Psoas muscle (tissue), 8 donors: ENCODE results near the gene IGSF11. TPM values are rescaled to one million over a fixed set of nuclear protein-coding genes. Genes with fewer than 3 reads are reported as not detected.

Experiments used
- ATAC-seq, 4 donors: fragments of 200-7000 bp; cut with Tn5 transposase; one replicate each; pipeline ENCODE4 v1.9.1; 2020; ENCODE audit warnings: moderate library complexity in 3 of 4, mild to moderate bottlenecking in 2 of 4
- DNase-seq, 2 donors: peaks; one replicate each; pipeline ENCODE4 v3.0.0-alpha.2; 2020
- H3K27ac ChIP-seq: fragments of 200-600 bp; one replicate; pipeline ENCODE4 v1.8.0; 2022
- H3K27me3 ChIP-seq, 3 donors: fragments of 200-600 bp in 1 of 3; one replicate each; pipeline versions ENCODE4 v1.6.1 to v1.8.0; 2013 to 2022; ENCODE audit warnings: low read length in 2 of 3, mild to moderate bottlenecking in 2 of 3, moderate library complexity in 1 of 3; ENCODE audit not compliant: insufficient read depth in 3 of 3
- H3K36me3 ChIP-seq, 2 donors: fragments of 200-600 bp in 1 of 2; one replicate each; pipeline versions ENCODE4 v1.6.1 to v1.8.0; 2013 to 2022; ENCODE audit warnings: low read depth in 1 of 2, mild to moderate bottlenecking in 1 of 2, moderate library complexity in 1 of 2; ENCODE audit not compliant: insufficient read depth in 1 of 2
- H3K4me1 ChIP-seq: fragments of 200-600 bp; one replicate; pipeline ENCODE4 v1.8.0; 2022
- H3K4me3 ChIP-seq: fragments of 200-600 bp; one replicate; pipeline ENCODE4 v1.8.0; 2022; ENCODE audit warnings: mild to moderate bottlenecking
- H3K9me3 ChIP-seq: fragments of 200-600 bp; one replicate; pipeline ENCODE4 v1.8.0; 2022
- WGBS, 3 donors: extraction: QIAGEN DNeasy Blood & Tissue Kit; methylation state at CpG; one replicate each; pipeline versions ENCODE4 v1.1.6 to v1.1.7; 2013; 5-methylcytosine and 5-hydroxymethylcytosine counted together
- intact Hi-C, 2 donors: fragments of 100-400 bp; cut with DNase I; formaldehyde crosslinking; loops; one replicate each; pipeline versions ENCODE4 v1.11.0 to v1.14.2; 2022
- polyA plus RNA-seq, 3 donors: library from polyadenylated mRNA; stranded (reverse); fragments of 200-250 nt; gene quantifications; one replicate each; pipeline ENCODE4 v1.2.3, GENCODE V29; 2013
- total RNA-seq, 4 donors: library from RNA; stranded (reverse); fragmentation: NEBNext Ultra II Directional in 2 of 4; extraction: Animal tissue kit (Norgen Biotek cat#: 25700) in 2 of 4; gene quantifications; one replicate each; pipeline versions ENCODE4 v1.2.1 to v1.2.4, GENCODE V29; 2021 to 2023
- TF ChIP-seq, protein P1 (sequence below): fragments of 200-600 bp; IDR thresholded peaks from one replicate; pipeline ENCODE4 v1.8.0; 2022; ENCODE audit warnings: antibody characterized with exemption
- donor health status: healthy with polysubstance abuse.
- donor health status: DM: no; HTN: no; CAD: no; lungs with moderate emphysema.
- donor health status: Bipolar disorder and iron deficiency.
- donor health status: healthy.
- donor health status: DM: yes; HTN: yes; CAD: no.
- donor health status: DM: no; HTN: no; CAD: no.
- donor health status: DM: no; HTN: no; CAD: no.
- donor health status: DM: yes; HTN: yes; CAD: no.

The IGSF11 gene
- total and polyA plus RNA-seq, 7 donors: 0.23 to 8.5 (median 4.3) TPM

DNA sequence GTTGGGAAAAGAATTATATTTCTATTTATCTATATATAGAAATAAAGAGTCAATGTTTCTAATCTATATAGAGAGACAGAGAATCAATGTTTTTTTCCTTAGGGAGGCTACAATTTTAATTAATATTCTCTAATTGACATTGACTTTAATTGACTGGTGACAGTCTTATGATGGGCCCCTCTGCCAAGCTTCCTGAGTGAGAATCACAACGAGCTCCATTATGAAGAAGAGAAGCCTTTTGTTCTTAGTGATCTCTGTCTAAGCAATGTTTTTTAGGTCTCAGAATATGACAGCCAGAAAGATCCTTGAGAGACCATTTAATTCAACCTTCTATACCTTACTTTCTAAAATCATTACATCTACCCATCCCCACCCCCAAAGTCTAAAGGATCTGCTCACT is 70.9 kb downstream of the IGSF11 start:
- no peaks in the 10 kb centered on the region for H3K9me3 ChIP-seq
- no peaks in the 10 kb centered on the region for H3K27me3 ChIP-seq
- no peak for ATAC-seq
- peaks cover 19% of the 10 kb centered on the region for H3K4me1 ChIP-seq
- 62 to 70% (median 65%) methylated on average over 1 of the region's 1 CpG for WGBS, 3 donors
- no peak overlapping the region for H3K27ac ChIP-seq
- H3K36me3 ChIP-seq: no peaks in the 10 kb centered on the region
- TF ChIP-seq, protein P1, sequence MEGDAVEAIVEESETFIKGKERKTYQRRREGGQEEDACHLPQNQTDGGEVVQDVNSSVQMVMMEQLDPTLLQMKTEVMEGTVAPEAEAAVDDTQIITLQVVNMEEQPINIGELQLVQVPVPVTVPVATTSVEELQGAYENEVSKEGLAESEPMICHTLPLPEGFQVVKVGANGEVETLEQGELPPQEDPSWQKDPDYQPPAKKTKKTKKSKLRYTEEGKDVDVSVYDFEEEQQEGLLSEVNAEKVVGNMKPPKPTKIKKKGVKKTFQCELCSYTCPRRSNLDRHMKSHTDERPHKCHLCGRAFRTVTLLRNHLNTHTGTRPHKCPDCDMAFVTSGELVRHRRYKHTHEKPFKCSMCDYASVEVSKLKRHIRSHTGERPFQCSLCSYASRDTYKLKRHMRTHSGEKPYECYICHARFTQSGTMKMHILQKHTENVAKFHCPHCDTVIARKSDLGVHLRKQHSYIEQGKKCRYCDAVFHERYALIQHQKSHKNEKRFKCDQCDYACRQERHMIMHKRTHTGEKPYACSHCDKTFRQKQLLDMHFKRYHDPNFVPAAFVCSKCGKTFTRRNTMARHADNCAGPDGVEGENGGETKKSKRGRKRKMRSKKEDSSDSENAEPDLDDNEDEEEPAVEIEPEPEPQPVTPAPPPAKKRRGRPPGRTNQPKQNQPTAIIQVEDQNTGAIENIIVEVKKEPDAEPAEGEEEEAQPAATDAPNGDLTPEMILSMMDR: no peak
- intact Hi-C loops: no loop called here
- DNase-seq: no peak
- no peak overlapping the region for H3K4me3 ChIP-seq

DNA sequence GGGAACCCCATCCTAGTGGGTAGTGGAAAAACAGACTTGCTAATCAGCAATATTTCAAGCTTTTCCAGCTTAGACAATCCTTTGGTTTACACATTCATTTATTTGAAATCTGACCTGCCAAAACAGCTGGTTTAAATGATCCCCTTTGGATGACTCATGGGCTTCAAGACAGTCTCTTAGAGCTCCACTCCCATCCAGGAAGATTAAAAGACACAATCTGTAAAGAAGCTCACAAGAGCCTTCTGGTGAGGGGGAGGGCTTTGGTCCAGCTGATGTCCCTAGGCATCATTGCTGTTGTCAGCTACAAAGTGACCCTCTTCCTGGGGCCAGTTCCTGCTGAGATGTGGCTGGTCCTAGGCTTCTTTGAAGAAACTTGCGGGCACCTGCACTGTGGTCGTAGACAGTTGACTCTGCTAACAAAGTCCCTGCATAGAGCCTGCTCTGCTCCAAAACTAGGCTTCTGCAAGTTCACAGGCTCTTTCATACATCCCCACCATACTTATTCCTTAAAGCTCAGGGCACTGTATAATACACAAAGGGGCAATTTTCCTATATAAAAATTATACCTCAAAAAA is 73.7 kb downstream of the IGSF11 start:
- intact Hi-C loops: no loop called here
- Histone ChIP-seq H3K36me3 (no peaks in the 10 kb centered on the region), H3K9me3 (no peaks in the 10 kb centered on the region), H3K27me3 (no peaks in the 10 kb centered on the region), H3K27ac (no peak overlapping the region), H3K4me1 (peaks cover 10% of the 10 kb centered on the region), H3K4me3 (no peak overlapping the region)
- ATAC-seq (peak; percentile 56 to 70 (median 66)), DNase-seq (no peak)
- TF ChIP-seq, protein P1: no peak
- 83 to 93% (median 88%) methylated on average over 2 of the region's 2 CpGs for WGBS, 3 donors

DNA sequence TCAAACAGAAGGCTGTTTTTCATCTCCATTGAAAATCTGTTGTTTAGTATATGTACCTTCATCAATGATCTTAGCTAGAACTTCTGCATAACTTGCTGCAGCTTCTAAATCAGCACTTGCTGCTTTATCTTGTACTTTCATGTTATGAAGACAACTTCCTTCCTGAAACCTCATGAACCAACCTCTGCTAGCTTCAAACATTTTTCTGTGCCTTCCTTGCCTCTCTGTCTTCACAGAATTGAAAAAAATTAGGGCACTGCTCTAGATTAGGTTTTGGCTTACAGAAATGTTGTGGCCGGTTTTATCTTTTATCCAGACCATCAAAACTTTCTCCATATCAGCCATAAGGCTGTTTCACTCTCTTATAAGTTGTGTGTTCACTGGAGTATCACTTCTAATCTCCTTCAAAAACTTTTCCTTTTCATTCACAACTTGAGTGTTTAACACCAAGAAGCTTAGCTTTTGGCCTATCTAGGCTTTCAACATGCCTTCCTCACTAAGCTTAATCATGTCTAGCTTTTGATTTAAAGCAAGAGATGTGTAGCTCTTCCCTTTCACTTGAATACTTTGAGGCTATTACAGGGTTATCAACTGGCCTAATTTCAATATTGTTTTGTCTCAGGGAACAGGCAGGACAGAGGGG is 78.6 kb downstream of the IGSF11 start:
- Histone ChIP-seq H3K27me3 (no peaks in the 10 kb centered on the region), H3K36me3 (no peaks in the 10 kb centered on the region), H3K9me3 (no peaks in the 10 kb centered on the region), H3K4me3 (no peak overlapping the region), H3K27ac (no peak overlapping the region), H3K4me1 (peaks cover 6% of the 10 kb centered on the region)
- WGBS, 3 donors: 78 to 91% (median 85%) methylated on average over 1 of the region's 1 CpG
- DNase-seq: no peak
- intact Hi-C loops: no loop called here
- TF ChIP-seq, protein P1: no peak
- ATAC-seq: no peak

DNA sequence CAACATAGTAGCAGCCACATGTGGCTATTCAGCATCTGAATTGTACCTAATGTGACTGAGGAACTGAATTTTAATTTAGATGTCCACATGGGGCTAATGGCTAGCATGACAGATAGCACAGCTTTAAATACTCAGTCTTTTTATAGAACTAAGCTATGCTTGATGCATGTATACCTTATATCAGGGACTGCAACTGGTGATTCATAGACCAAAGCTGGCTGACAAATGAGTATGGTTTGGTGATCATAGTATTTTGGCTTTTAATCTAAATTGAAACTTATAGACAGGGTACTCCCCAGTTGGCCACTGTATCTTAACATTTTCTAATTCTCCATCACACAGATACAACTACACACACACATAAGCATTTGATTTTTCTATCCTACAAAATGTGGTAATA is 83.6 kb downstream of the IGSF11 start:
- no peak overlapping the region for H3K4me3 ChIP-seq
- no peak for ATAC-seq
- TF ChIP-seq, protein P1: no peak
- H3K36me3 ChIP-seq: no peaks in the 10 kb centered on the region
- H3K4me1 ChIP-seq: no peaks in the 10 kb centered on the region
- no peak overlapping the region for H3K27ac ChIP-seq
- no peak for DNase-seq
- H3K9me3 ChIP-seq: no peaks in the 10 kb centered on the region
- intact Hi-C loops: no loop called here
- H3K27me3 ChIP-seq: no peaks in the 10 kb centered on the region
